Mesenchymal stem cell (in vitro differentiated cells and primary cell): Measurements from ENCODE around the gene ATP6V0B.

ENCODE experiments used
- DNase-seq: peaks from one replicate; pipeline ENCODE4 v3.0.0-alpha.2; 2013
- H2AFZ ChIP-seq: one replicate; pipeline ENCODE4 v1.6.1; 2013; ENCODE audit warnings: low read depth, mild to moderate bottlenecking, control low read depth, inconsistent platforms, low read length, moderate library complexity
- H2AK5ac ChIP-seq: 2 replicates; pipeline ENCODE4 v1.6.1; 2013; ENCODE audit warnings: low read length, moderate library complexity, mild to moderate bottlenecking, inconsistent platforms; ENCODE audit not compliant: severe bottlenecking
- H2BK120ac ChIP-seq: one replicate; pipeline ENCODE4 v1.6.1; 2013; ENCODE audit warnings: low read depth, mild to moderate bottlenecking, inconsistent platforms, low read length, moderate library complexity
- H2BK12ac ChIP-seq, 2 experiments: one replicate each; pipeline ENCODE4 v1.6.1; 2013; ENCODE audit warnings: inconsistent platforms in 2 of 2, low read length in 2 of 2, mild to moderate bottlenecking in 2 of 2, moderate library complexity in 2 of 2, control low read depth in 1 of 2
- H2BK15ac ChIP-seq: one replicate; pipeline ENCODE4 v1.6.1; 2013; ENCODE audit warnings: mild to moderate bottlenecking, low read depth, inconsistent platforms; ENCODE audit not compliant: poor library complexity, severe bottlenecking
- H2BK5ac ChIP-seq: 2 replicates; pipeline ENCODE4 v1.6.1; 2013; ENCODE audit warnings: low read depth, mild to moderate bottlenecking, low read length, control low read depth, inconsistent platforms; ENCODE audit not compliant: poor library complexity, severe bottlenecking
- H3K14ac ChIP-seq, 2 experiments: one replicate each; pipeline ENCODE4 v1.6.1; 2013; ENCODE audit warnings: inconsistent platforms in 2 of 2, low read length in 2 of 2, control low read depth in 1 of 2, mild to moderate bottlenecking in 1 of 2, moderate library complexity in 1 of 2
- H3K18ac ChIP-seq, 2 experiments: one replicate each; pipeline ENCODE4 v1.6.1; 2013; ENCODE audit warnings: inconsistent platforms in 2 of 2, low read length in 2 of 2, control low read depth in 1 of 2, low read depth in 1 of 2, mild to moderate bottlenecking in 1 of 2
- H3K23ac ChIP-seq, 2 experiments: one replicate each; pipeline ENCODE4 v1.6.1; 2013; ENCODE audit warnings: inconsistent platforms in 2 of 2, low read length in 2 of 2, mild to moderate bottlenecking in 2 of 2, moderate library complexity in 2 of 2, control low read depth in 1 of 2
- H3K27ac ChIP-seq: 2 replicates; pipeline ENCODE4 v1.5.1; 2013; ENCODE audit warnings: mild to moderate bottlenecking, moderate library complexity, low read length, control low read depth, inconsistent platforms; ENCODE audit not compliant: poor library complexity, severe bottlenecking
- H3K27me3 ChIP-seq, 2 experiments: 2 replicates each; pipeline versions ENCODE4 v1.6.1 to v1.7.0; 2013; ENCODE audit warnings: low read length in 2 of 2, mild to moderate bottlenecking in 2 of 2, moderate library complexity in 2 of 2, control low read depth in 1 of 2, inconsistent platforms in 1 of 2; ENCODE audit not compliant: control insufficient read depth in 1 of 2, insufficient read depth in 1 of 2
- H3K36me3 ChIP-seq, 2 experiments: 2 replicates each; pipeline versions ENCODE4 v1.6.1 to v1.7.0; 2013; ENCODE audit warnings: low read length in 2 of 2, control low read depth in 1 of 2, inconsistent platforms in 1 of 2, low read depth in 1 of 2, mild to moderate bottlenecking in 1 of 2; ENCODE audit not compliant: insufficient read depth in 2 of 2, control insufficient read depth in 1 of 2
- H3K4ac ChIP-seq, 2 experiments: one replicate each; pipeline ENCODE4 v1.6.1; 2013; ENCODE audit warnings: inconsistent platforms in 2 of 2, low read length in 2 of 2, mild to moderate bottlenecking in 2 of 2, moderate library complexity in 2 of 2, control low read depth in 1 of 2, low read depth in 1 of 2
- H3K4me1 ChIP-seq: 2 replicates; pipeline ENCODE4 v1.6.1; 2013; ENCODE audit warnings: low read depth, low read length, control low read depth; ENCODE audit not compliant: control insufficient read depth, insufficient read depth
- H3K4me2 ChIP-seq: 2 replicates; pipeline ENCODE4 v1.6.1; 2013; ENCODE audit warnings: low read length, mild to moderate bottlenecking, inconsistent platforms; ENCODE audit not compliant: poor library complexity, severe bottlenecking
- H3K4me3 ChIP-seq, 2 experiments: 2 replicates each; pipeline versions ENCODE4 v1.5.1 to v1.7.0; 2013; ENCODE audit warnings: low read length in 2 of 2, mild to moderate bottlenecking in 2 of 2, control low read depth in 1 of 2, low read depth in 1 of 2; ENCODE audit not compliant: insufficient read depth in 1 of 2
- H3K79me1 ChIP-seq: replicated peaks from 2 replicates; pipeline ENCODE4 v1.6.1; 2013; ENCODE audit warnings: mild to moderate bottlenecking, control low read depth, low read length, inconsistent platforms; ENCODE audit not compliant: poor library complexity, severe bottlenecking
- H3K9ac ChIP-seq: 2 replicates; pipeline ENCODE4 v1.7.0; 2013; ENCODE audit warnings: mild to moderate bottlenecking, low read length, moderate library complexity
- H3K9me3 ChIP-seq: 2 replicates; pipeline ENCODE4 v1.7.0; 2013; ENCODE audit warnings: mild to moderate bottlenecking, low read length; ENCODE audit not compliant: control insufficient read depth
- H4K8ac ChIP-seq: one replicate; pipeline ENCODE4 v1.6.1; 2013; ENCODE audit warnings: inconsistent platforms, mild to moderate bottlenecking, low read length, moderate library complexity
- H4K91ac ChIP-seq: one replicate; pipeline ENCODE4 v1.6.1; 2013; ENCODE audit warnings: mild to moderate bottlenecking, low read length, inconsistent platforms
- WGBS: methylation state at CpG from one replicate; pipeline ENCODE4 v1.1.7; 2013; ENCODE audit warnings: mixed read lengths; 5-methylcytosine and 5-hydroxymethylcytosine counted together

Gene ATP6V0B

DNA sequence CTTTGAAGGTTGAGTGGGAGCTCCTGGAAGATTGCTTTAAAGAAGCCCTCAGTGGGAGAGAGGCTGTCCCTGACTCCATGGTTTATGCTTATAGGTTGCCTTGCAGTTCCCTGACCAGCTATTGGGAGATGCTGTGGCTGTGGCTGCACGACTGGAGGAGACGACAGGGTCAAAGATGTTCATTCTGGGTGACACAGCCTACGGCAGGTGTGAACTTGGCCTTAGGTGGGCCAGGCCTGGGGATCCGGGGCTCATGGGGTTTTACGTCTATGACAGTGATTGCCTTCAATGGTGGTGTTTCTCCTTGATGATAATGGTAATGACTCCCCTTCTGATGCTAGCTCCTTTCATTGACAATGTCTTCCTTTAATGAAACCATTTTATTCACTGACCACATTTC is 4.3 kb upstream of the ATP6V0B start:
- Histone ChIP-seq H3K9ac (peak overlapping the region; percentile 92), H3K23ac (no peak overlapping the region), H3K27ac (no peak overlapping the region), H3K4ac (no peak overlapping the region), H3K27me3 (no peaks in the 10 kb centered on the region), H2AK5ac (no peak overlapping the region), H3K9me3 (no peaks in the 10 kb centered on the region), H3K4me3 (peak overlapping the region; percentile 87 to 100), H3K79me1 (peaks cover 19% of the 10 kb centered on the region), H2BK15ac (no peak overlapping the region), H4K8ac (no peak overlapping the region), H3K36me3 (peaks cover 44 to 47% of the 10 kb centered on the region in 2 experiments), H2AFZ (peak overlapping the region; percentile 15), H3K18ac (no peak overlapping the region), H2BK12ac (no peak overlapping the region), H3K4me2 (peak overlapping the region; percentile 91), H3K4me1 (peaks cover 13% of the 10 kb centered on the region), H3K14ac (no peak overlapping the region), H2BK5ac (no peak overlapping the region), H4K91ac (no peak overlapping the region), H2BK120ac (no peak overlapping the region)
- WGBS = 38% methylated on average over 3 of the region's 5 CpGs
- DNase-seq = no peak

- H3K14ac ChIP-seq = no peak overlapping the region
- H3K23ac ChIP-seq = no peak overlapping the region
- no peaks in the 10 kb centered on the region for H3K27me3 ChIP-seq
- H3K36me3 ChIP-seq = peaks cover 42 to 43% of the 10 kb centered on the region in 2 experiments
- peak overlapping the region in 1 of 2 experiments; percentile 100 for H3K4me3 ChIP-seq
- peaks cover 15% of the 10 kb centered on the region for H3K4me1 ChIP-seq
- no peak overlapping the region for H2BK12ac ChIP-seq
- H3K18ac ChIP-seq = no peak overlapping the region
- H4K8ac ChIP-seq = no peak overlapping the region
- no peak overlapping the region for H3K4ac ChIP-seq
- DNase-seq = no peak
- peaks cover 22% of the 10 kb centered on the region for H3K79me1 ChIP-seq
- no peak overlapping the region for H2BK5ac ChIP-seq
- no peak overlapping the region for H3K4me2 ChIP-seq
- 89% methylated on average over 9 of the region's 9 CpGs for WGBS
- H3K9ac ChIP-seq = peak overlapping the region; percentile 92
- H2BK15ac ChIP-seq = no peak overlapping the region
- no peak overlapping the region for H2BK120ac ChIP-seq
- H4K91ac ChIP-seq = no peak overlapping the region
- no peak overlapping the region for H2AFZ ChIP-seq
- no peak overlapping the region for H3K27ac ChIP-seq
- H3K9me3 ChIP-seq = no peaks in the 10 kb centered on the region
- H2AK5ac ChIP-seq = no peak overlapping the region
Measured at GRCh38 chr1:43970911-43971310, 3.8 kb upstream of the ATP6V0B start.

- Histone ChIP-seq H3K4me1 (peaks cover 21% of the 10 kb centered on the region), H2BK5ac (no peak overlapping the region)
- no peak for DNase-seq
Measured at GRCh38 chr1:43971336-43971980, 3.3 kb upstream of the ATP6V0B start.

GRCh38 chr1:43973981-43974442 is 748 bp upstream of the ATP6V0B start:
- WGBS = 46% methylated on average over 9 of the region's 9 CpGs
- Histone ChIP-seq H2BK120ac (no peak overlapping the region), H3K79me1 (peaks cover 46% of the 10 kb centered on the region)

More at GRCh38 chr1:43971336-43971980, 3.3 kb upstream of the ATP6V0B start:
- Histone ChIP-seq H2BK120ac (no peak overlapping the region), H3K14ac (no peak overlapping the region), H3K4me3 (peak overlapping the region in 1 of 2 experiments; percentile 100), H3K23ac (no peak overlapping the region), H2BK15ac (no peak overlapping the region), H4K91ac (no peak overlapping the region), H2AK5ac (no peak overlapping the region), H2BK12ac (no peak overlapping the region), H3K9ac (no peak overlapping the region), H4K8ac (no peak overlapping the region), H2AFZ (no peak overlapping the region), H3K18ac (no peak overlapping the region), H3K27me3 (no peaks in the 10 kb centered on the region), H3K9me3 (no peaks in the 10 kb centered on the region), H3K4ac (no peak overlapping the region), H3K79me1 (peaks cover 26% of the 10 kb centered on the region), H3K27ac (no peak overlapping the region), H3K4me2 (no peak overlapping the region), H3K36me3 (peaks cover 42 to 44% of the 10 kb centered on the region in 2 experiments)
- 98% methylated on average over 15 of the region's 17 CpGs for WGBS

More at GRCh38 chr1:43973981-43974442, 748 bp upstream of the ATP6V0B start:
- Histone ChIP-seq H4K91ac (no peak overlapping the region), H3K9me3 (no peaks in the 10 kb centered on the region), H2AFZ (peak overlapping the region; percentile 80), H3K27me3 (no peaks in the 10 kb centered on the region), H3K4me1 (peaks cover 40% of the 10 kb centered on the region), H3K4me3 (peak overlapping the region; percentile 97 to 98), H2AK5ac (no peak overlapping the region), H3K4me2 (peak overlapping the region; percentile 98), H3K36me3 (peaks cover 46 to 50% of the 10 kb centered on the region in 2 experiments), H3K14ac (no peak overlapping the region), H2BK12ac (no peak overlapping the region), H3K23ac (no peak overlapping the region), H3K4ac (peak overlapping the region; percentile 7 to 83), H2BK5ac (no peak overlapping the region), H2BK15ac (no peak overlapping the region), H4K8ac (peak overlapping the region; percentile 63), H3K27ac (no peak overlapping the region), H3K18ac (no peak overlapping the region), H3K9ac (peak overlapping the region; percentile 96)
- DNase-seq = no peak
